A549 (cell line): ENCODE measurements around the gene CDHR2. TPM values are rescaled to one million over a fixed set of nuclear protein-coding genes. Genes with fewer than 3 reads are reported as not detected.

ENCODE experiments used
- ATAC-seq, 2 experiments: fragments of 200-7000 bp in 1 of 2; fragments of >200 bp in 1 of 2; cut with Nextera tagmentation in 1 of 2; cut with Tn5 transposase in 1 of 2; 3 replicates each; pipeline versions ENCODE4 v1.8.0 to v1.9.1; 2018 to 2020; ENCODE audit warnings: mild to moderate bottlenecking in 1 of 2, moderate library complexity in 1 of 2
- CTCF ChIA-PET: fragments of 300-600 bp; sonication (Branson Sonifier 250); formaldehyde crosslinking; extraction: SDS; loops from one replicate; lab custom pipeline; 2021; ENCODE audit warnings: antibody characterized with exemption, inconsistent platforms; lab: Yijun Ruan, JAX
- POLR2A ChIA-PET: fragments of 350-600 bp; formaldehyde crosslinking; extraction: SDS; loops from one replicate; lab custom pipeline; 2021; ENCODE audit warnings: antibody characterized with exemption, inconsistent platforms; lab: Yijun Ruan, JAX
- DNase-seq, 2 experiments: peaks; one replicate each; pipeline versions ENCODE4 v3.0.0 to v3.0.0-alpha.2; 2011 to 2016; ENCODE audit warnings: low read depth in 1 of 2, low spot score in 1 of 2
- FAIRE-seq: peaks from 2 replicates; lab custom pipeline; 2011; peaks lifted over from hg19 to GRCh38; lab: Jason Lieb, UNC
- H3K27ac ChIP-seq, 2 experiments: fragments of >200 bp; sonication (Bioruptor Twin); formaldehyde crosslinking; 3 replicates each; pipeline ENCODE4 v1.5.1; 2016 to 2017
- H3K4me1 ChIP-seq: fragments of >200 bp; sonication (Bioruptor Twin); formaldehyde crosslinking; 3 replicates; pipeline ENCODE4 v1.6.1; 2016
- H3K4me2 ChIP-seq: fragments of >200 bp; sonication (Bioruptor Twin); formaldehyde crosslinking; 3 replicates; pipeline ENCODE4 v1.6.1; 2016
- H3K4me3 ChIP-seq: fragments of >200 bp; sonication (Bioruptor Twin); formaldehyde crosslinking; 3 replicates; pipeline ENCODE4 v1.5.1; 2016
- H3K9me3 ChIP-seq: fragments of >200 bp; sonication (Bioruptor Twin); formaldehyde crosslinking; 3 replicates; pipeline ENCODE4 v1.6.1; 2016
- BHLHE40 ChIP-seq: IDR thresholded peaks from 2 replicates; pipeline ENCODE4 v1.6.1; 2012; ENCODE audit warnings: low read depth, low read length, inconsistent platforms
- CBX8 ChIP-seq: fragments of 200-600 bp; sonication (generic); IDR thresholded peaks from 2 replicates; pipeline ENCODE4 v1.6.1; 2016
- CHD4 ChIP-seq: fragments of 200-600 bp; sonication (generic); IDR thresholded peaks from 2 replicates; pipeline ENCODE4 v1.6.1; 2016; ENCODE audit warnings: antibody characterized with exemption, mild to moderate bottlenecking, borderline replicate concordance
- EHF ChIP-seq: fragments of 250-450 bp; sonication (Bioruptor Pico); IDR thresholded peaks from 2 replicates; pipeline ENCODE4 v1.5.0; 2020; ENCODE audit warnings: mild to moderate bottlenecking
- FOSL2 ChIP-seq, 2 experiments: fragments of 450-650 bp in 1 of 2; fragments of >200 bp in 1 of 2; sonication (Bioruptor Twin) in 1 of 2; formaldehyde crosslinking; IDR thresholded peaks; 2 replicates each; pipeline versions ENCODE4 v1.5.0 to v1.6.1; 2016 to 2020; ENCODE audit warnings: mild to moderate bottlenecking in 1 of 2, moderate library complexity in 1 of 2
- FOXS1 ChIP-seq: fragments of 250-450 bp; sonication (Bioruptor Pico); IDR thresholded peaks from 2 replicates; pipeline ENCODE4 v1.5.0; 2020; ENCODE audit warnings: mild to moderate bottlenecking, moderate library complexity
- GATA3 ChIP-seq: IDR thresholded peaks from 2 replicates; pipeline ENCODE4 v1.6.1; 2012; ENCODE audit warnings: borderline replicate concordance
- HEYL ChIP-seq: fragments of 250-450 bp; sonication (Bioruptor Pico); IDR thresholded peaks from 2 replicates; pipeline ENCODE4 v1.8.0; 2021; ENCODE audit warnings: mild to moderate bottlenecking, moderate library complexity
- HOXB13 ChIP-seq: fragments of 250-450 bp; sonication (Bioruptor Pico); IDR thresholded peaks from 2 replicates; pipeline ENCODE4 v1.5.0; 2020; ENCODE audit warnings: low read depth, mild to moderate bottlenecking, moderate library complexity
- NPAS2 ChIP-seq: fragments of 250-450 bp; sonication (Bioruptor Pico); IDR thresholded peaks from 2 replicates; pipeline ENCODE4 v1.8.0; 2022; ENCODE audit warnings: mild to moderate bottlenecking, moderate library complexity, borderline replicate concordance
- PHF8 ChIP-seq: fragments of 200-600 bp; sonication (generic); IDR thresholded peaks from 2 replicates; pipeline ENCODE4 v1.6.1; 2016; ENCODE audit warnings: low read depth, mild to moderate bottlenecking, antibody characterized with exemption, moderate library complexity, borderline replicate concordance
- RAD21 ChIP-seq, 2 experiments: fragments of >200 bp in 1 of 2; sonication (Bioruptor Twin) in 1 of 2; formaldehyde crosslinking in 1 of 2; IDR thresholded peaks in 1 of 2; conservative IDR thresholded peaks in 1 of 2; 2 replicates in 1 of 2; 3 replicates in 1 of 2; pipeline ENCODE4 v1.6.1; 2012 to 2018; ENCODE audit warnings: inconsistent platforms in 1 of 2
- ZNF302 ChIP-seq: fragments of 250-450 bp; sonication (Bioruptor Pico); IDR thresholded peaks from 2 replicates; pipeline ENCODE4 v1.9.0; 2021; ENCODE audit warnings: inconsistent platforms, mild to moderate bottlenecking, moderate library complexity
- WGBS: methylation state at CpG from one replicate; pipeline ENCODE4 v1.1.6; 2017; ENCODE audit errors: missing lambda C conversion rate; 5-methylcytosine and 5-hydroxymethylcytosine counted together
- polyA plus RNA-seq, 4 experiments: library from polyadenylated mRNA; depleted of rRNA in 3 of 4; stranded (reverse); fragments of >200 nt; fragmentation: RNase III in 1 of 4; extraction: RNeasy Plus Mini Kit Qiagen cat#74134 plus additional on column Dnase treatment in 1 of 4; gene quantifications; 2 replicates in 3 of 4; 3 replicates in 1 of 4; pipeline ENCODE4 v1.2.3, GENCODE V29; 2011 to 2017
- TF ChIP-seq, protein P1 (sequence below): IDR thresholded peaks from 2 replicates; pipeline ENCODE4 v1.6.1; 2012; ENCODE audit warnings: low read depth, borderline replicate concordance
- TF ChIP-seq, protein P2 (sequence below): fragments of 250-450 bp; sonication (Bioruptor Pico); IDR thresholded peaks from 2 replicates; pipeline ENCODE4 v1.5.0; 2021; ENCODE audit warnings: mild to moderate bottlenecking, moderate library complexity, borderline replicate concordance
- TF ChIP-seq, protein P3 (sequence below): fragments of >200 bp; sonication (Bioruptor Twin); formaldehyde crosslinking; IDR thresholded peaks from 3 replicates; pipeline ENCODE4 v1.5.1; 2016
- TF ChIP-seq, protein P4 (sequence below): IDR thresholded peaks from 2 replicates; pipeline ENCODE4 v1.6.1; 2012
- TF ChIP-seq, protein P5 (sequence below): fragments of 450-650 bp; IDR thresholded peaks from 2 replicates; pipeline ENCODE4 v1.6.1; 2014; ENCODE audit warnings: antibody characterized with exemption
- TF ChIP-seq, protein P6 (sequence below): fragments of 200-600 bp; sonication (generic); IDR thresholded peaks from 2 replicates; pipeline ENCODE4 v1.6.1; 2016; ENCODE audit warnings: antibody characterized with exemption, mild to moderate bottlenecking, moderate library complexity

CDHR2 gene
- polyA plus RNA-seq, 2 of the 4 experiments (the other 2 are of a cell fraction), result 0.09 TPM; not detected in 1

DNA sequence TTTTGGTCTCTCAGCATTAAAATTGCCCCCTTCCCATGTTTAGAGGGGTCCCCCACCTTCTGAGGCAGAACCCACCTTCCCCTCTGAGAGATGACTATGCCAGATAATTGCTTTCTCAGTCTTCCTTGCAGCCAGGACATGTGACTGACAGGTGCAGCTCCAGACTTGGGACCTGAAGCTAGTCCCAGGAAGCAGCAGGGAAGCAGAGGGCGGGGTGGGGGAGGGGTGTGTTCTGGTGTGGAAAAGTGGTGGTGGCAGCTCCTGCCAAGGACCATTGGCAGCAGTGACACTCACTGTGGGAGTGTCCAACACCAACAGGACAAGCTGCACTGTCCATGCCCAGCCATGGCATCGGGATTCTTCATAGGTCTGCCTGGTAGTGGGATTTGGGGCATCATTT, 83.6 kb downstream of the CDHR2 start:
- Histone ChIP-seq H3K27ac (no peak overlapping the region), H3K4me3 (no peak overlapping the region), H3K4me1 (peaks cover 8% of the 10 kb centered on the region; the same call in 1 of the 3 replicates), H3K4me2 (no peak overlapping the region), H3K9me3 (no peaks in the 10 kb centered on the region)
- 9% methylated on average over 2 of the region's 2 CpGs for WGBS
- ChIA-PET POLR2A (interaction anchor here (4.0 kb wide), 1 partner anchor 15 kb away, joined by 24 read pairs; the partner anchor contains the start of gene TSPAN17), CTCF (interaction anchor here (1.4 to 4.1 kb wide), 3 partner anchors 14 to 59 kb away, joined by 5 to 15 read pairs (median 12); no protein-coding TSS in a partner anchor)
- DNase-seq (no peak), FAIRE-seq (no peak), ATAC-seq (no peak)
- TF ChIP-seq, protein P1, sequence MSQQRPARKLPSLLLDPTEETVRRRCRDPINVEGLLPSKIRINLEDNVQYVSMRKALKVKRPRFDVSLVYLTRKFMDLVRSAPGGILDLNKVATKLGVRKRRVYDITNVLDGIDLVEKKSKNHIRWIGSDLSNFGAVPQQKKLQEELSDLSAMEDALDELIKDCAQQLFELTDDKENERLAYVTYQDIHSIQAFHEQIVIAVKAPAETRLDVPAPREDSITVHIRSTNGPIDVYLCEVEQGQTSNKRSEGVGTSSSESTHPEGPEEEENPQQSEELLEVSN, result no peak
- TF ChIP-seq NPAS2 (CRISPR knock-in tag) (no peak), RAD21 (conservative IDR thresholded peaks at IDR 0.05 in 1 of 2, IDR thresholded peaks at IDR 0.05 in 1 of 2) (no peak), FOXS1 (no peak), BHLHE40 (no peak), HOXB13 (CRISPR knock-in tag) (no peak), FOSL2 (IDR thresholded peaks at IDR 0.05) (no peak), FOSL2 (CRISPR knock-in tag; IDR thresholded peaks at IDR 0.05) (no peak), PHF8 (no peak), GATA3 (no peak), CBX8 (no peak), ZNF302 (no peak), CHD4 (no peak), HEYL (CRISPR knock-in tag) (no peak), EHF (CRISPR knock-in tag) (no peak)
- TF ChIP-seq, protein P2, sequence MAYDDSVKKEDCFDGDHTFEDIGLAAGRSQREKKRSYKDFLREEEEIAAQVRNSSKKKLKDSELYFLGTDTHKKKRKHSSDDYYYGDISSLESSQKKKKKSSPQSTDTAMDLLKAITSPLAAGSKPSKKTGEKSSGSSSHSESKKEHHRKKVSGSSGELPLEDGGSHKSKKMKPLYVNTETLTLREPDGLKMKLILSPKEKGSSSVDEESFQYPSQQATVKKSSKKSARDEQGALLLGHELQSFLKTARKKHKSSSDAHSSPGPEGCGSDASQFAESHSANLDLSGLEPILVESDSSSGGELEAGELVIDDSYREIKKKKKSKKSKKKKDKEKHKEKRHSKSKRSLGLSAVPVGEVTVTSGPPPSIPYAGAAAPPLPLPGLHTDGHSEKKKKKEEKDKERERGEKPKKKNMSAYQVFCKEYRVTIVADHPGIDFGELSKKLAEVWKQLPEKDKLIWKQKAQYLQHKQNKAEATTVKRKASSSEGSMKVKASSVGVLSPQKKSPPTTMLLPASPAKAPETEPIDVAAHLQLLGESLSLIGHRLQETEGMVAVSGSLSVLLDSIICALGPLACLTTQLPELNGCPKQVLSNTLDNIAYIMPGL (CRISPR knock-in tag), result no peak
- TF ChIP-seq, protein P3, sequence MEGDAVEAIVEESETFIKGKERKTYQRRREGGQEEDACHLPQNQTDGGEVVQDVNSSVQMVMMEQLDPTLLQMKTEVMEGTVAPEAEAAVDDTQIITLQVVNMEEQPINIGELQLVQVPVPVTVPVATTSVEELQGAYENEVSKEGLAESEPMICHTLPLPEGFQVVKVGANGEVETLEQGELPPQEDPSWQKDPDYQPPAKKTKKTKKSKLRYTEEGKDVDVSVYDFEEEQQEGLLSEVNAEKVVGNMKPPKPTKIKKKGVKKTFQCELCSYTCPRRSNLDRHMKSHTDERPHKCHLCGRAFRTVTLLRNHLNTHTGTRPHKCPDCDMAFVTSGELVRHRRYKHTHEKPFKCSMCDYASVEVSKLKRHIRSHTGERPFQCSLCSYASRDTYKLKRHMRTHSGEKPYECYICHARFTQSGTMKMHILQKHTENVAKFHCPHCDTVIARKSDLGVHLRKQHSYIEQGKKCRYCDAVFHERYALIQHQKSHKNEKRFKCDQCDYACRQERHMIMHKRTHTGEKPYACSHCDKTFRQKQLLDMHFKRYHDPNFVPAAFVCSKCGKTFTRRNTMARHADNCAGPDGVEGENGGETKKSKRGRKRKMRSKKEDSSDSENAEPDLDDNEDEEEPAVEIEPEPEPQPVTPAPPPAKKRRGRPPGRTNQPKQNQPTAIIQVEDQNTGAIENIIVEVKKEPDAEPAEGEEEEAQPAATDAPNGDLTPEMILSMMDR, result no peak
- TF ChIP-seq, protein P4, sequence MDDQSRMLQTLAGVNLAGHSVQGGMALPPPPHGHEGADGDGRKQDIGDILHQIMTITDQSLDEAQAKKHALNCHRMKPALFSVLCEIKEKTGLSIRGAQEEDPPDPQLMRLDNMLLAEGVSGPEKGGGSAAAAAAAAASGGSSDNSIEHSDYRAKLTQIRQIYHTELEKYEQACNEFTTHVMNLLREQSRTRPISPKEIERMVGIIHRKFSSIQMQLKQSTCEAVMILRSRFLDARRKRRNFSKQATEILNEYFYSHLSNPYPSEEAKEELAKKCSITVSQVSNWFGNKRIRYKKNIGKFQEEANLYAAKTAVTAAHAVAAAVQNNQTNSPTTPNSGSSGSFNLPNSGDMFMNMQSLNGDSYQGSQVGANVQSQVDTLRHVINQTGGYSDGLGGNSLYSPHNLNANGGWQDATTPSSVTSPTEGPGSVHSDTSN, result no peak
- TF ChIP-seq, protein P5, sequence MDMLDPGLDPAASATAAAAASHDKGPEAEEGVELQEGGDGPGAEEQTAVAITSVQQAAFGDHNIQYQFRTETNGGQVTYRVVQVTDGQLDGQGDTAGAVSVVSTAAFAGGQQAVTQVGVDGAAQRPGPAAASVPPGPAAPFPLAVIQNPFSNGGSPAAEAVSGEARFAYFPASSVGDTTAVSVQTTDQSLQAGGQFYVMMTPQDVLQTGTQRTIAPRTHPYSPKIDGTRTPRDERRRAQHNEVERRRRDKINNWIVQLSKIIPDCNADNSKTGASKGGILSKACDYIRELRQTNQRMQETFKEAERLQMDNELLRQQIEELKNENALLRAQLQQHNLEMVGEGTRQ, result no peak

DNA sequence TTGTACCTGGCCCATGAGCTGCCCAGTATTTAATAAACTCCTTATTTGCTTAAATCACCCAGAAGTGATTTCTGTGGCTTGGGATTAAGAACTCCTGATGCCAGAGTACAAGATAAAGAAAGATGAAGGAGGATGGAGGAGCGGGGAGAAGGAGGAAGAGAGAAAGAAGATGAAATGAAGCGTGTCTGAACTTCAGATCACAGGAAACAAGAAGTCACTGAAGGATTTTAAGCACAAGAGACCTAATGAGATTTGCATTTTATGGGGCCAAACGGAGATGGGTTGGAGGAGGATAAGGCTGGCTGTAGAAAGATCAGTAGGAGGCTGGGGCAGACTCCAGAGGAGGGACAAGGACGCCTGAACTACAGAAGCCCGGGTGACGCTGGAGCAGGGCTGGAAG, 84.5 kb downstream of the CDHR2 start:
- FAIRE-seq (no peak), DNase-seq (no peak), ATAC-seq (no peak)
- TF ChIP-seq, protein P6, sequence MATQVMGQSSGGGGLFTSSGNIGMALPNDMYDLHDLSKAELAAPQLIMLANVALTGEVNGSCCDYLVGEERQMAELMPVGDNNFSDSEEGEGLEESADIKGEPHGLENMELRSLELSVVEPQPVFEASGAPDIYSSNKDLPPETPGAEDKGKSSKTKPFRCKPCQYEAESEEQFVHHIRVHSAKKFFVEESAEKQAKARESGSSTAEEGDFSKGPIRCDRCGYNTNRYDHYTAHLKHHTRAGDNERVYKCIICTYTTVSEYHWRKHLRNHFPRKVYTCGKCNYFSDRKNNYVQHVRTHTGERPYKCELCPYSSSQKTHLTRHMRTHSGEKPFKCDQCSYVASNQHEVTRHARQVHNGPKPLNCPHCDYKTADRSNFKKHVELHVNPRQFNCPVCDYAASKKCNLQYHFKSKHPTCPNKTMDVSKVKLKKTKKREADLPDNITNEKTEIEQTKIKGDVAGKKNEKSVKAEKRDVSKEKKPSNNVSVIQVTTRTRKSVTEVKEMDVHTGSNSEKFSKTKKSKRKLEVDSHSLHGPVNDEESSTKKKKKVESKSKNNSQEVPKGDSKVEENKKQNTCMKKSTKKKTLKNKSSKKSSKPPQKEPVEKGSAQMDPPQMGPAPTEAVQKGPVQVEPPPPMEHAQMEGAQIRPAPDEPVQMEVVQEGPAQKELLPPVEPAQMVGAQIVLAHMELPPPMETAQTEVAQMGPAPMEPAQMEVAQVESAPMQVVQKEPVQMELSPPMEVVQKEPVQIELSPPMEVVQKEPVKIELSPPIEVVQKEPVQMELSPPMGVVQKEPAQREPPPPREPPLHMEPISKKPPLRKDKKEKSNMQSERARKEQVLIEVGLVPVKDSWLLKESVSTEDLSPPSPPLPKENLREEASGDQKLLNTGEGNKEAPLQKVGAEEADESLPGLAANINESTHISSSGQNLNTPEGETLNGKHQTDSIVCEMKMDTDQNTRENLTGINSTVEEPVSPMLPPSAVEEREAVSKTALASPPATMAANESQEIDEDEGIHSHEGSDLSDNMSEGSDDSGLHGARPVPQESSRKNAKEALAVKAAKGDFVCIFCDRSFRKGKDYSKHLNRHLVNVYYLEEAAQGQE, result no peak
- TF ChIP-seq NPAS2 (CRISPR knock-in tag), result no peak
- TF ChIP-seq, protein P2 (CRISPR knock-in tag), result no peak
- Histone ChIP-seq H3K4me3 (no peak overlapping the region), H3K27ac (no peak overlapping the region), H3K4me1 (peaks cover 8% of the 10 kb centered on the region; the same call in 1 of the 3 replicates), H3K9me3 (no peaks in the 10 kb centered on the region), H3K4me2 (no peak overlapping the region)
- ChIA-PET CTCF (interaction anchor here (1.4 to 4.1 kb wide), 3 partner anchors 13 to 60 kb away, joined by 5 to 15 read pairs (median 12); no protein-coding TSS in a partner anchor), POLR2A (interaction anchor here (1.2 to 4.0 kb wide), 2 partner anchors 14 kb away, joined by 5 to 24 read pairs; partner anchors contain the start of gene TSPAN17)
- 3% methylated on average over 6 of the region's 6 CpGs for WGBS
